H1 (cell line): ENCODE results near the gene SURF2. TPM values are rescaled to one million over a fixed set of nuclear protein-coding genes. Genes with fewer than 3 reads are reported as not detected.

Source experiments
- CTCF ChIA-PET: fragments of 300-600 bp; sonication (Branson Sonifier 250); formaldehyde crosslinking; loops from one replicate; lab custom pipeline; 2021; ENCODE audit not compliant: partially characterized antibody; lab: Charles Lee
- POLR2A ChIA-PET: fragments of 300-600 bp; sonication (Branson Sonifier 250); formaldehyde crosslinking; loops from one replicate; lab custom pipeline; 2021; ENCODE audit warnings: inconsistent platforms; ENCODE audit not compliant: partially characterized antibody; lab: Charles Lee
- DNase-seq, 2 experiments: peaks; one replicate each; pipeline versions ENCODE4 v3.0.0 to v3.0.0-alpha.2; 2010 to 2022; ENCODE audit warnings: low spot score in 2 of 2, low read depth in 1 of 2, mixed read lengths in 1 of 2
- FAIRE-seq: peaks from 2 replicates; lab custom pipeline; 2011; peaks lifted over from hg19 to GRCh38; lab: Jason Lieb, UNC
- H2AFZ ChIP-seq: 2 replicates; pipeline ENCODE4 v1.8.1; 2012; ENCODE audit warnings: low read length, inconsistent platforms
- H2AK5ac ChIP-seq: 2 replicates; pipeline ENCODE4 v1.6.1; 2013; ENCODE audit warnings: low read depth, low read length
- H2BK120ac ChIP-seq: replicated peaks from 2 replicates; pipeline ENCODE3; 2013; ENCODE audit warnings: low read depth, low read length, inconsistent platforms
- H2BK12ac ChIP-seq: 2 replicates; pipeline ENCODE4 v1.6.1; 2013; ENCODE audit warnings: low read depth, low read length
- H2BK15ac ChIP-seq: 2 replicates; pipeline ENCODE4 v1.6.1; 2013; ENCODE audit warnings: low read length
- H2BK20ac ChIP-seq: 2 replicates; pipeline ENCODE4 v1.6.1; 2013; ENCODE audit warnings: low read length
- H2BK5ac ChIP-seq: 2 replicates; pipeline ENCODE4 v1.6.1; 2013; ENCODE audit warnings: low read depth, low read length
- H3K14ac ChIP-seq: 2 replicates; pipeline ENCODE4 v1.6.1; 2013; ENCODE audit warnings: inconsistent platforms; ENCODE audit not compliant: insufficient read length
- H3K18ac ChIP-seq: 2 replicates; pipeline ENCODE4 v1.6.1; 2013; ENCODE audit warnings: low read length; ENCODE audit errors: extremely low read depth
- H3K23ac ChIP-seq: 2 replicates; pipeline ENCODE4 v1.6.1; 2013; ENCODE audit warnings: inconsistent platforms; ENCODE audit not compliant: insufficient read length
- H3K23me2 ChIP-seq: 2 replicates; pipeline ENCODE4 v1.6.1; 2013; ENCODE audit warnings: low read depth, low read length
- H3K27ac ChIP-seq: 2 replicates; pipeline ENCODE4 v1.6.1; 2011; ENCODE audit warnings: low read depth, low read length, inconsistent platforms
- H3K27me3 ChIP-seq, 4 experiments: replicated peaks in 1 of 4; 1 replicate in 1 of 4; 2 replicates in 3 of 4; pipeline versions ENCODE4 v1.6.1 to v1.8.1; 2011 to 2013; ENCODE audit warnings: low read length in 3 of 4, mild to moderate bottlenecking in 3 of 4, inconsistent platforms in 2 of 4, mixed read lengths in 2 of 4, moderate library complexity in 1 of 4; ENCODE audit not compliant: control insufficient read depth in 3 of 4, insufficient read depth in 3 of 4; ENCODE audit errors: extremely low read depth in 1 of 4
- H3K36me3 ChIP-seq, 4 experiments: 2 replicates each; pipeline versions ENCODE4 v1.6.1 to v1.8.1; 2011 to 2013; ENCODE audit warnings: mild to moderate bottlenecking in 4 of 4, low read length in 3 of 4, moderate library complexity in 2 of 4, control low read depth in 1 of 4, inconsistent platforms in 1 of 4; ENCODE audit not compliant: insufficient read depth in 4 of 4, control insufficient read depth in 2 of 4
- H3K4ac ChIP-seq: replicated peaks from 2 replicates; pipeline ENCODE3; 2013; ENCODE audit warnings: low read length, low read depth, mixed read lengths, inconsistent platforms; ENCODE audit not compliant: insufficient read length
- H3K4me1 ChIP-seq, 4 experiments: replicated peaks in 1 of 4; 1 replicate in 1 of 4; 2 replicates in 3 of 4; pipeline versions ENCODE4 v1.6.1 to v1.8.1; 2011 to 2013; ENCODE audit warnings: low read length in 3 of 4, inconsistent platforms in 2 of 4, mixed read lengths in 1 of 4; ENCODE audit not compliant: insufficient read depth in 4 of 4, control insufficient read depth in 3 of 4
- H3K4me2 ChIP-seq, 2 experiments: 2 replicates each; pipeline versions ENCODE4 v1.6.1 to v1.8.1; 2011 to 2013; ENCODE audit warnings: low read depth in 2 of 2, low read length in 2 of 2, control low read depth in 1 of 2, inconsistent platforms in 1 of 2, mild to moderate bottlenecking in 1 of 2; ENCODE audit not compliant: insufficient read depth in 1 of 2
- H3K4me3 ChIP-seq, 4 experiments: fragments of 200-600, 300-600 bp in 1 of 4; sonication (generic), shearing (Covaris generic), sonication (Bioruptor Twin) in 1 of 4; 2 replicates each; pipeline versions ENCODE4 v1.5.1 to v1.8.1; 2011 to 2016; ENCODE audit warnings: low read length in 4 of 4, low read depth in 3 of 4, control low read depth in 2 of 4, inconsistent platforms in 2 of 4, mild to moderate bottlenecking in 2 of 4, mixed read lengths in 1 of 4, moderate library complexity in 1 of 4; ENCODE audit not compliant: insufficient read depth in 2 of 4; ENCODE audit errors: extremely low read depth in 1 of 4
- H3K56ac ChIP-seq: replicated peaks from 2 replicates; pipeline ENCODE3; 2013; ENCODE audit warnings: low read depth, mild to moderate bottlenecking, mixed read lengths, low read length, inconsistent platforms; ENCODE audit not compliant: insufficient read length
- H3K79me1 ChIP-seq: 2 replicates; pipeline ENCODE4 v1.6.1; 2013; ENCODE audit warnings: low read depth, low read length, control low read depth
- H3K79me2 ChIP-seq, 2 experiments: 2 replicates each; pipeline versions ENCODE4 v1.6.1 to v1.8.1; 2012 to 2013; ENCODE audit warnings: low read length in 2 of 2, mild to moderate bottlenecking in 2 of 2, inconsistent platforms in 1 of 2; ENCODE audit not compliant: insufficient read depth in 2 of 2, control insufficient read depth in 1 of 2
- H3K9ac ChIP-seq, 4 experiments: replicated peaks in 1 of 4; 1 replicate in 1 of 4; 2 replicates in 3 of 4; pipeline versions ENCODE4 v1.6.1 to v1.8.1; 2011 to 2013; ENCODE audit warnings: low read depth in 3 of 4, low read length in 3 of 4, control low read depth in 2 of 4, mild to moderate bottlenecking in 2 of 4, moderate library complexity in 2 of 4, inconsistent platforms in 1 of 4; ENCODE audit errors: extremely low read depth in 1 of 4
- H3K9me3 ChIP-seq, 2 experiments: 2 replicates each; pipeline versions ENCODE4 v1.6.1 to v1.8.1; 2012 to 2013; ENCODE audit warnings: mild to moderate bottlenecking in 2 of 2, moderate library complexity in 2 of 2, control low read depth in 1 of 2, inconsistent platforms in 1 of 2, low read depth in 1 of 2, low read length in 1 of 2, mixed read lengths in 1 of 2; ENCODE audit not compliant: insufficient read depth in 2 of 2
- H4K20me1 ChIP-seq, 2 experiments: replicated peaks in 1 of 2; 2 replicates each; pipeline versions ENCODE3 to v1.8.1; 2011 to 2013; ENCODE audit warnings: inconsistent platforms in 2 of 2, low read length in 2 of 2, mild to moderate bottlenecking in 1 of 2; ENCODE audit not compliant: insufficient read depth in 2 of 2, control insufficient read depth in 1 of 2
- H4K5ac ChIP-seq: 2 replicates; pipeline ENCODE4 v1.6.1; 2013; ENCODE audit warnings: low read length, low read depth, mixed read lengths, inconsistent platforms; ENCODE audit not compliant: insufficient read length
- H4K8ac ChIP-seq: 2 replicates; pipeline ENCODE4 v1.8.0; 2013; ENCODE audit warnings: mild to moderate bottlenecking, moderate library complexity, low read length, inconsistent platforms; ENCODE audit not compliant: insufficient read depth; ENCODE audit errors: extremely low read depth
- H4K91ac ChIP-seq: replicated peaks from 2 replicates; pipeline ENCODE3; 2013; ENCODE audit warnings: low read length, mixed read lengths, inconsistent platforms; ENCODE audit not compliant: insufficient read length
- ASH2L ChIP-seq: fragments of 200-600, 300-600 bp; sonication (generic); IDR thresholded peaks from one replicate; pipeline ENCODE4 v1.7.1; 2017; ENCODE audit warnings: low read length
- CBX8 ChIP-seq: fragments of 300-800, 300-1000 bp; sonication (generic); IDR thresholded peaks from 2 replicates; pipeline ENCODE4 v1.7.1; 2016; ENCODE audit warnings: low read depth, low read length, borderline replicate concordance
- CREB1 ChIP-seq: IDR thresholded peaks from 2 replicates; pipeline ENCODE4 v1.6.1; 2012; ENCODE audit warnings: inconsistent platforms
- EP300 ChIP-seq, 2 experiments: IDR thresholded peaks; 1 replicate in 1 of 2; 2 replicates in 1 of 2; pipeline ENCODE4 v1.6.1; 2011 to 2012; ENCODE audit warnings: low read depth in 2 of 2, low read length in 2 of 2, mild to moderate bottlenecking in 2 of 2, borderline replicate concordance in 1 of 2, inconsistent platforms in 1 of 2, moderate library complexity in 1 of 2
- EZH2 ChIP-seq: fragments of 200-600 bp; sonication (generic); IDR thresholded peaks from 2 replicates; pipeline ENCODE4 v1.7.1; 2012; ENCODE audit warnings: low read depth, mild to moderate bottlenecking, moderate library complexity, low read length, inconsistent platforms; ENCODE audit not compliant: severe bottlenecking
- KDM5A ChIP-seq: fragments of 200-600 bp; IDR thresholded peaks from 2 replicates; pipeline ENCODE4 v1.7.1; 2012; ENCODE audit warnings: mild to moderate bottlenecking, low read length, inconsistent platforms, mixed read lengths
- POLR2AphosphoS5 ChIP-seq: IDR thresholded peaks from 2 replicates; pipeline ENCODE4 v1.6.1; 2011; ENCODE audit warnings: low read depth, low read length
- RBBP5 ChIP-seq: IDR thresholded peaks from 2 replicates; pipeline ENCODE4 v1.7.1; 2012; ENCODE audit warnings: low read depth, mild to moderate bottlenecking, inconsistent platforms, low read length, moderate library complexity, borderline replicate concordance
- RNF2 ChIP-seq: fragments of 200-900, 300-1000 bp; sonication (generic); IDR thresholded peaks from 2 replicates; pipeline ENCODE4 v1.7.1; 2016; ENCODE audit warnings: borderline replicate concordance, low read depth, mild to moderate bottlenecking, antibody characterized with exemption, low read length; ENCODE audit not compliant: poor library complexity, severe bottlenecking; ENCODE audit errors: missing control alignments
- SP4 ChIP-seq: IDR thresholded peaks from 2 replicates; pipeline ENCODE4 v1.6.1; 2012; ENCODE audit warnings: low read length, inconsistent platforms
- TAF1 ChIP-seq: IDR thresholded peaks from 2 replicates; pipeline ENCODE4 v1.6.1; 2011; ENCODE audit warnings: mild to moderate bottlenecking, low read depth, low read length
- TBP ChIP-seq: IDR thresholded peaks from 2 replicates; pipeline ENCODE4 v1.6.1; 2011; ENCODE audit warnings: low read depth, low read length, improper control_type of control experiment
- WGBS, 2 experiments: shearing (Covaris generic) in 1 of 2; methylation state at CpG; one replicate each; pipeline versions ENCODE4 v1.1.6 to v1.1.7; 2013 to 2015; ENCODE audit warnings: low lambda C conversion rate in 2 of 2, mixed read lengths in 2 of 2, inconsistent platforms in 1 of 2, low coverage in 1 of 2, missing lambda C conversion rate in 1 of 2; ENCODE audit not compliant: insufficient replicate concordance in 2 of 2, insufficient coverage in 1 of 2, insufficient read length in 1 of 2; ENCODE audit errors: extremely low coverage in 1 of 2, missing lambda C conversion rate in 1 of 2; 5-methylcytosine and 5-hydroxymethylcytosine counted together
- polyA plus RNA-seq, 7 experiments: library from polyadenylated mRNA; depleted of rRNA in 3 of 7; stranded (reverse) in 5 of 7; unstranded in 2 of 7; fragments of >200 nt in 5 of 7; fragments of 200-250 nt in 2 of 7; gene quantifications; 1 replicate in 5 of 7; 2 replicates in 1 of 7; 4 replicates in 1 of 7; pipeline versions ENCODE4 v1.2.1 to v1.2.3, GENCODE V29; 2011 to 2013; ENCODE audit warnings: missing spikeins in 2 of 7, mixed read lengths in 2 of 7
- total RNA-seq: library from RNA; stranded (reverse); fragmentation: NEBNext Ultra II Directional; extraction: Animal tissue kit (Norgen Biotek cat#: 25700); gene quantifications from 2 replicates; pipeline ENCODE4 v1.2.1, GENCODE V29; 2021
- TF ChIP-seq, protein P1 (sequence below): IDR thresholded peaks from 2 replicates; pipeline ENCODE4 v1.6.1; 2011; ENCODE audit warnings: low read depth, mild to moderate bottlenecking, low read length; ENCODE audit not compliant: insufficient read depth

SURF2 gene
- total and polyA plus RNA-seq, 2 of the 8 experiments (the other 6 are each of a cell fraction or from before 2014, with no cell fraction given), result 36.6 to 37.7 TPM

- H2BK15ac ChIP-seq, result no peak overlapping the region
- no peaks in the 10 kb centered on the region for H3K27me3 ChIP-seq
- no peak for DNase-seq
- H3K4ac ChIP-seq, result no peak overlapping the region
- peaks cover 4 to 20% of the 10 kb centered on the region in 2 experiments for H4K20me1 ChIP-seq
- no peak overlapping the region for H3K18ac ChIP-seq
- no peak overlapping the region for H2BK20ac ChIP-seq
- H3K9ac ChIP-seq, result no peak overlapping the region
- ChIA-PET CTCF (interaction anchor here (0.7 to 5.5 kb wide), 12 partner anchors 10 to 356 kb away, joined by 3 to 45 read pairs (median 4); partner anchors contain the start of gene SURF1), POLR2A (interaction anchor here (0.9 to 14.8 kb wide), 3 partner anchors 9 to 27 kb away, joined by 3 to 303 read pairs (median 25); partner anchors contain the start of genes MED22, RPL7A, SURF1 and SURF2)
- no peak overlapping the region for H3K56ac ChIP-seq
- no peak overlapping the region for H4K91ac ChIP-seq
- H2BK12ac ChIP-seq, result no peak overlapping the region
- H2AK5ac ChIP-seq, result no peak overlapping the region
- peaks cover 6% of the 10 kb centered on the region; the same call in 1 of the 2 replicates for H3K23me2 ChIP-seq
- no peak overlapping the region for H3K14ac ChIP-seq
- no peak overlapping the region for H3K27ac ChIP-seq
- H3K4me1 ChIP-seq, result peaks cover 0 to 2% (median 0%) of the 10 kb centered on the region in 4 experiments; a peak in 1 of 7 replicates
- no peak overlapping the region for H3K4me2 ChIP-seq
- H2AFZ ChIP-seq, result no peak overlapping the region
- 97% methylated on average over 3 of the region's 3 CpGs; no CpG with 5 or more reads in 1 of the 2 experiments for WGBS, 2 experiments
- no peak overlapping the region for H4K5ac ChIP-seq
- H4K8ac ChIP-seq, result no peak overlapping the region
- H2BK5ac ChIP-seq, result no peak overlapping the region
- H3K23ac ChIP-seq, result no peak overlapping the region
- FAIRE-seq, result no peak
- H3K36me3 ChIP-seq, result peaks cover 29 to 58% (median 48%) of the 10 kb centered on the region in 4 experiments
- peaks cover 13% of the 10 kb centered on the region for H3K79me1 ChIP-seq
- H3K9me3 ChIP-seq, result no peaks in the 10 kb centered on the region
- no peak overlapping the region for H3K4me3 ChIP-seq
- peaks cover 0 to 7% of the 10 kb centered on the region in 2 experiments; a peak in 2 of 4 replicates for H3K79me2 ChIP-seq
- H2BK120ac ChIP-seq, result no peak overlapping the region
- no peak for TF ChIP-seq EP300 (IDR thresholded peaks at IDR 0.05; ENCODE audit: borderline replicate concordance in 1 of 2, low read depth in 2 of 2, low read length in 2 of 2)
- no peak for TF ChIP-seq TBP
- TF ChIP-seq SP4, result no peak
- TF ChIP-seq, protein P1, sequence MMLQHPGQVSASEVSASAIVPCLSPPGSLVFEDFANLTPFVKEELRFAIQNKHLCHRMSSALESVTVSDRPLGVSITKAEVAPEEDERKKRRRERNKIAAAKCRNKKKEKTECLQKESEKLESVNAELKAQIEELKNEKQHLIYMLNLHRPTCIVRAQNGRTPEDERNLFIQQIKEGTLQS, result no peak
- no peak for TF ChIP-seq TAF1
- no peak for TF ChIP-seq EZH2
- TF ChIP-seq CREB1, result no peak
- TF ChIP-seq ASH2L, result no peak
- TF ChIP-seq RNF2, result no peak
- no peak for TF ChIP-seq RBBP5
- TF ChIP-seq KDM5A, result no peak
- TF ChIP-seq POLR2AphosphoS5, result no peak
- TF ChIP-seq CBX8, result no peak
Measured at GRCh38 chr9:133340256-133340655, 16.1 kb upstream of the SURF2 start.
